Activated T-helper 17 cell treated with anti-CD3 and anti-CD28 coated beads, Interleukin-2, amount 50 U/mL, for 72 hours (primary cell): ENCODE data around the gene A3GALT2. TPM values are rescaled to one million over a fixed set of nuclear protein-coding genes. Genes with fewer than 3 reads are reported as not detected.
"Not testable (repeated sequence)": the region's sequence is repeated elsewhere in the genome, so short reads cannot be mapped to it uniquely, and the experiment has no call there.

ENCODE experiments used
- ATAC-seq: fragments of 150-1000 bp; cut with Tn5 transposase; replicated peaks from 2 replicates; pipeline ENCODE4 v1.10.0; 2021; ENCODE audit warnings: mild to moderate bottlenecking, moderate library complexity
- H3K27ac Mint-ChIP-seq: one replicate; pipeline ENCODE4 v1.8.0; 2022; ENCODE audit warnings: mixed read lengths
- H3K27me3 Mint-ChIP-seq: one replicate; pipeline ENCODE4 v1.8.0; 2022; ENCODE audit warnings: mixed read lengths
- H3K36me3 Mint-ChIP-seq: one replicate; pipeline ENCODE4 v1.8.0; 2022; ENCODE audit warnings: low read depth, mild to moderate bottlenecking, mixed read lengths
- H3K4me1 Mint-ChIP-seq: one replicate; pipeline ENCODE4 v1.8.0; 2022; ENCODE audit warnings: mixed read lengths
- H3K4me3 Mint-ChIP-seq: one replicate; pipeline ENCODE4 v1.8.0; 2022; ENCODE audit warnings: mild to moderate bottlenecking, mixed read lengths
- H3K9me3 Mint-ChIP-seq: one replicate; pipeline ENCODE4 v1.8.0; 2022; ENCODE audit warnings: mixed read lengths
- total RNA-seq, 2 donors: library from RNA; stranded (reverse); gene quantifications; one replicate each; pipeline ENCODE4 v1.2.3, GENCODE V29; 2022

Gene A3GALT2
- total RNA-seq, 2 donors from 2014 or later, result not detected

DNA sequence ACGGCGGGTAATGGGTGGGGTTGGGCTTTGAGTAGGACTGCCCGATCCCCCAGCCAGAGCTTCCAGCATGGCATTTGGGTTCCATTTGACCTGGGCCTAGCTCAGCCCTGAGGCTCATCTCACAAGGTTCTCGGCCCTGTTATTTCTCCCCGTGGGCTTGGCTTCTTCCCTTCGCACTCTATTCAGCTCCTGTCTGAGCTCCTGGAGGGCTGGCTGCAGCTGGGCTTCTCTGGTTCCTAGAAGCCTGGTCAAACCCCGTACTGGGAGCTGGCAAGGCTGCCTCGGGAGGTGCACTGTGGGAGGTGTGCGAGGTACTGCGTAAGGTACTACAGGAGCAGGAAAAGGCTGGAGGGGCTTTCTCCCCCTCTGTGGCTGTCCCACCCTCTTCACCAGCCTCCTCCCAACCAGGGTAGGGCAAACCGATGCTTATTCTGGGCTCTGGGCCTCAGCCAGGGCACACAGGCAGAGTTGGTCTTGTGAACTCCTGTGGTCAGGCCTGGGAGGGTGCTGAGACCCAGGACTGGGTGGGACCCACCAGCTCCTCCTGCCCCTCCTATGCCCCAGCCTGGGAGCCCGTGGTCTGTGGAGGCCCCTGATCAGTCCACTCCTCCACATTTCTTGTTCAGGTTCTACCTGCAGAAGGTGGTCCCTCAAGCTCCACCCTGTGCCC is 814 bp downstream of the A3GALT2 start:
- Mint-ChIP-seq H3K36me3 (peaks cover 13% of the 10 kb centered on the region), H3K4me1 (no peaks in the 10 kb centered on the region), H3K27me3 (no peaks in the 10 kb centered on the region), H3K9me3 (no peaks in the 10 kb centered on the region), H3K4me3 (no peak overlapping the region), H3K27ac (no peak overlapping the region)
- ATAC-seq, result no peak

- Mint-ChIP-seq H3K9me3 (no peaks in the 10 kb centered on the region), H3K4me3 (no peak overlapping the region), H3K36me3 (peaks cover 9% of the 10 kb centered on the region), H3K27me3 (no peaks in the 10 kb centered on the region), H3K27ac (no peak overlapping the region), H3K4me1 (no peaks in the 10 kb centered on the region)
- no peak for ATAC-seq
Observed at GRCh38 chr1:33319186-33319948, 1.5 kb downstream of the A3GALT2 start.

- Mint-ChIP-seq H3K4me1 (no peaks in the 10 kb centered on the region), H3K36me3 (peaks cover 2% of the 10 kb centered on the region), H3K4me3 (no peak overlapping the region), H3K9me3 (no peaks in the 10 kb centered on the region), H3K27ac (no peak overlapping the region), H3K27me3 (no peaks in the 10 kb centered on the region)
- no peak for ATAC-seq
Observed at GRCh38 chr1:33317946-33318345, 3.0 kb downstream of the A3GALT2 start.

GRCh38 chr1:33317354-33317753 is 3.5 kb downstream of the A3GALT2 start:
- Mint-ChIP-seq H3K36me3 (no peaks in the 10 kb centered on the region), H3K4me1 (no peaks in the 10 kb centered on the region), H3K27me3 (no peaks in the 10 kb centered on the region), H3K27ac (no peak overlapping the region), H3K4me3 (no peak overlapping the region), H3K9me3 (no peaks in the 10 kb centered on the region)
- ATAC-seq, result no peak

DNA sequence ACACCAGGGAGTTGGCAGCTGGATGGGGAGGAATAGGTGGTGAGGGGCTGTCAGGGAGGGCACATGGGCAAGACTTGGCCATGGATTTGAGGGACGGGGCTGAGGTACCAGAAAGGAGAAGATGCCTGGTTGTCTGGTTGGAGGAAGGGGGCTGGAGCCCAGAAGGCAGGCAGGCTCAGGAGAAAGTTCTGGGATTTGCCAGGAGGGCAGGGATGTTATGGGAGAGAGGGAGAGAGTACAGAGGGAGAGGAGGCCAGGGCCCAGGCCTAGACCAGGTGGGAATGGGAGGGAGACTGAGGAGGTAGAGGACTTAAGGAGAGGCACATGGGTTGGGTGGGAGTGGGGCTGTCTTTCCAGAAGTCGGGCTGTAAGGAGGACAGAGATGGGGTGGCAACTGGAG is 4.3 kb downstream of the A3GALT2 start:
- Mint-ChIP-seq H3K4me1 (no peaks in the 10 kb centered on the region), H3K9me3 (no peaks in the 10 kb centered on the region), H3K27me3 (no peaks in the 10 kb centered on the region), H3K27ac (no peak overlapping the region), H3K4me3 (no peak overlapping the region), H3K36me3 (no peaks in the 10 kb centered on the region)
- ATAC-seq, result no peak

DNA sequence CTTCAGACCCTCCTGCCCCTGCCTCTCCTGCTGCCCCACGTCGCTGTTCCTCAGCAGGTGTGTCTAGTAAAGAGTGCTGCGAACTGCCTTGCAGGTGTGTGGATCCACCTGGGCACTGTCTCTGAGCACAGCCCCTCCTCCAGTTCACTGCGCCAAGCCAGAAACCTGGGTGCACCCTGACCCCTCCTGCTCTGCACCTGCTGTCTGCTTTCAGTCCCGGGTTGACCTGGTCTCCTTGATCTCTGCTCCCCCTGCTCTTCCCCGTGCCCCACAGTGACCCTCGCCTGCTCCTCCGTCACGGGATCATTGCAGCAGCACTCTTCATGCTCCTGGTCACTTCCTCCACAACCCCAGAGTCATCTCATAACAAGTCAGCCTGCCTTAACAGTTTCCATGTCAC is 6.5 kb downstream of the A3GALT2 start:
- H3K4me1 Mint-ChIP-seq, result no peaks in the 10 kb centered on the region

GRCh38 chr1:33312413-33312749 is 8.5 kb downstream of the A3GALT2 start:
- no peaks in the 10 kb centered on the region for H3K27me3 Mint-ChIP-seq
- H3K27ac Mint-ChIP-seq, result no peak overlapping the region
- H3K9me3 Mint-ChIP-seq, result no peaks in the 10 kb centered on the region
- no peaks in the 10 kb centered on the region for H3K4me1 Mint-ChIP-seq
- no peak for ATAC-seq
- no peak overlapping the region for H3K4me3 Mint-ChIP-seq
- H3K36me3 Mint-ChIP-seq, result no peaks in the 10 kb centered on the region

More for the DNA sequence above, 6.5 kb downstream of the A3GALT2 start:
- Mint-ChIP-seq H3K27ac (no peak overlapping the region), H3K36me3 (no peaks in the 10 kb centered on the region), H3K4me3 (no peak overlapping the region), H3K27me3 (no peaks in the 10 kb centered on the region), H3K9me3 (no peaks in the 10 kb centered on the region)
- ATAC-seq, result no peak

DNA sequence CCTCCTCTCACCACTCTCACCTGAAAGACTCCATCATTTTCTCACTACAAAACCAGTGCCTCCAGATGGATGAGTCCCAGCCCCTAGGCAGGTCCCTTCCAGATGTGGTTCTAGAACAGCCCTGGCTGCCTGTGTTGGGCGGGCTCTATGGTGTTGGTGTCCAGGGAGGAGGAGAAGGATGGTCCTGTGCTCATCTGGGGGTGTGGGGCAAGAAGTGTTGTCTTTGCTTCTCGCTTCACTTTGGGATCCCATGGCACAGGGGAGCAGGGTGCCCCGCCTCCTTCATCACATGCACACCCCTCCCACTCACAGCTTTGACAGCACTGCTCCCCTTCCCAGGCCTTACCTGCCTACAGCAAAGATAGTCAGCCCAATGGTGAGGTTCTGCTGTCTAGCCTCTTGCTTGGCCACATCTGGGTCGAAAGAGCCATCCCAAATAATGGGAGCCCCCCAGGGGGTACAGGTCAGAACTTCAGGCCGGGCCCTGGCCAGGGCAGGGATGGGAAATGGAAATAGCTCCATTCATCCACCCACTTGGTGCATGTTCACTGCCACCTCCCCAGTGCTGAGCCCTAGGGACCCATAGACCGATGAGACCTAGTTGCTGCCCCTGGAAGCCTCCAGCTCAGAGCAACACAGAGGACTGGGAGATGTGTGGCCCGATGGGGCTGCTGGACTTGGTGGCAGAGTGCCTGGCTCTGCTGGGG is 9.0 kb downstream of the A3GALT2 start:
- Mint-ChIP-seq H3K36me3 (no peaks in the 10 kb centered on the region), H3K9me3 (no peaks in the 10 kb centered on the region), H3K4me1 (no peaks in the 10 kb centered on the region), H3K27me3 (no peaks in the 10 kb centered on the region), H3K27ac (no peak overlapping the region), H3K4me3 (no peak overlapping the region)
- ATAC-seq, result no peak

- Mint-ChIP-seq H3K27ac (no peak overlapping the region), H3K27me3 (peaks cover 6% of the 10 kb centered on the region), H3K4me1 (no peaks in the 10 kb centered on the region), H3K4me3 (no peak overlapping the region), H3K9me3 (no peaks in the 10 kb centered on the region), H3K36me3 (no peaks in the 10 kb centered on the region)
- no peak for ATAC-seq
Observed at GRCh38 chr1:33310702-33311101, 10.2 kb downstream of the A3GALT2 start.

GRCh38 chr1:33309351-33309750 is 11.5 kb downstream of the A3GALT2 start:
- H3K36me3 Mint-ChIP-seq, H3K9me3 Mint-ChIP-seq, H3K27ac Mint-ChIP-seq, H3K27me3 Mint-ChIP-seq, H3K4me3 Mint-ChIP-seq, H3K4me1 Mint-ChIP-seq, ATAC-seq: not testable (repeated sequence)

DNA sequence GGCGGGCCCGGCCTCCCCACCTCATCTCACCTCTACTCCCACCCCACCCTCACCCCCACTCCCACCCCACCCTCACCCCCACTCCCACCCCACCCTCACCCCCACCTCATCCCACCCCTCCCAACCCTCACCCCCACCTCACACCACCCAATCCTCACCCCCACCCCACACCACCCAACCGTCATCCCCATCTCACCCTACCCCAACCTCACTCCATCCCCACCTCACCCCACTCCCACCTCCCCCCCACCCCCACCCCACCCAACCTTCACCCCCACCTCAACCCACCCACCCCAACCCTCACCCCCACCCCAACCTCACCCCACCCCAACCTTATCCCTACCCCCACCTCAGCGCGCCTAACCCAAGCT is 13.4 kb downstream of the A3GALT2 start:
- H3K27ac Mint-ChIP-seq, result no peak overlapping the region
- no peaks in the 10 kb centered on the region for H3K9me3 Mint-ChIP-seq
- no peak overlapping the region for H3K4me3 Mint-ChIP-seq
- H3K4me1 Mint-ChIP-seq, result no peaks in the 10 kb centered on the region
- H3K27me3 Mint-ChIP-seq, result peaks cover 7% of the 10 kb centered on the region
- no peak for ATAC-seq
- no peaks in the 10 kb centered on the region for H3K36me3 Mint-ChIP-seq

- Mint-ChIP-seq H3K4me3 (no peak overlapping the region), H3K36me3 (no peaks in the 10 kb centered on the region), H3K27ac (no peak overlapping the region), H3K9me3 (no peaks in the 10 kb centered on the region), H3K4me1 (no peaks in the 10 kb centered on the region), H3K27me3 (peaks cover 7% of the 10 kb centered on the region)
- no peak for ATAC-seq
Observed at GRCh38 chr1:33306653-33307493, 14.0 kb downstream of the A3GALT2 start.

DNA sequence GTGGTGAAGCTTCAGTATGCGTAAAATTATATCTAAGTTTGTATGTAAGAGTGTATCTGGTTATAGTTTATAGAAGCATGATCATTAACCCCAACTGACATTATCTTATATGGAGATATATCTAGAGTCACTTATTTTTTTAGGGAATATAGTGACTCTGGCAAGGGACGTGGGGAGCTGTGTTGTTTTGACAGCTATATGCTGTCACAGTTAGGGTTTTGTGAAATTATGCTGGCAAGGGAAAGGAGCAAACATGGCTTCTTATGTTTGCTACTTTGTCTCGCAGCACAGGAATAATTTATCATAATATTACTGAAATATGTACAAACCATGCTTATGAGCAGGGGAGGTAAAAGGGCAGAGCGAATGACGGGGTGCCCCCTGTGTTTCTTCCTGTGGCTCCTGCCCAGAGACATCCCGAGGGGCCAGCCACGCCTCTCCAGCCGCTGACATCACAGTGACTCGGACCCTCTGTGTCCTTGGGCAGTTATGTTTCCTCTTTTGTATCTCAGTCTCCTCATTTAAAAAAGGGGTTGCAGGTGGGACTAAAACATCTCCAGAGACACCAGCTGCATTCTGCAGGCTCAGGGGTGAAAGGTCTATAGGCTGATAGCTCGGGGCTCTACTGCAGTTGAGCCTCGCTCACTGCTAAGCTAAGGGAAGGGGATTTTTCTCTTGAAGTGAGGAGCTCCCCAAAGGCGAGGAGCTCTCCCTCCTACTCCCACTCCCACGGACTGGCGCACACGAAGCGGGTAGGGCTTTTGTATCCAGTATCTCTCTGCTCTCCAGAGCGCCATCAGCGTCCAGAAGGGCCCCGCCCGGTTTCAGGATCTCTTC is 14.9 kb downstream of the A3GALT2 start:
- no peaks in the 10 kb centered on the region for H3K4me1 Mint-ChIP-seq
- no peaks in the 10 kb centered on the region for H3K36me3 Mint-ChIP-seq
- H3K27ac Mint-ChIP-seq, result no peak overlapping the region
- ATAC-seq, result no peak
- H3K27me3 Mint-ChIP-seq, result peaks cover 7% of the 10 kb centered on the region
- peak overlapping the region; percentile 21 for H3K4me3 Mint-ChIP-seq
- H3K9me3 Mint-ChIP-seq, result no peaks in the 10 kb centered on the region

GRCh38 chr1:33305016-33305415 is 15.9 kb downstream of the A3GALT2 start:
- Mint-ChIP-seq H3K9me3 (no peaks in the 10 kb centered on the region), H3K4me3 (no peak overlapping the region), H3K27me3 (peaks cover 7% of the 10 kb centered on the region), H3K36me3 (no peaks in the 10 kb centered on the region), H3K27ac (no peak overlapping the region), H3K4me1 (no peaks in the 10 kb centered on the region)
- no peak for ATAC-seq
